SKM-1 (cell line): ENCODE results near the gene MUC7.
"Not testable (repeated sequence)": the region's sequence is repeated elsewhere in the genome, so short reads cannot be mapped to it uniquely, and the experiment has no call there.

Source experiments
- DNase-seq: peaks from one replicate; lab custom pipeline; 2025; ENCODE audit not compliant: unreplicated experiment; lab: John Stamatoyannopoulos, UW

The MUC7 gene

DNA sequence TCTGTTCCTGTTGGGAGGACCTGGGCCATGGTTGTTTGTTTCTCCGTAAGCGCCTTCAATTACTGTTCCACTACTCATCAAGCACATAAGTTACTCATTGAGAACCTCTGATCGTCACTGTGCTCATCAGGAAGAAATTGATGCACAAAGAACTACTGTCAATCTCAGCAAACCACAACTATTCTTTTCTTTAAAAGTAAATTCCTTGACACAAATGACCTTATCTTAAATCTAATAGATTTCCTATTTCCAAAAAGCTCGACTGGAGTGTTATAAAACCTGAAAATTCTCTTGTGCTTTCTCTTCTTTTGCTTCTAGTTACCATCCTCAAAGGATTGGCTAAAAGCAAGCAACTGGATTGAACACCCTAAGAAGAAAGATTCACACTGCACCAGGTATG lies at the start of gene MUC7:
Gene MUC7 (plus strand): TSS at position 301 of the 400 bp plus-strand sequence. CDS start 1,825 bp downstream, outside the sequence.
- DNase-seq: no peak

DNA sequence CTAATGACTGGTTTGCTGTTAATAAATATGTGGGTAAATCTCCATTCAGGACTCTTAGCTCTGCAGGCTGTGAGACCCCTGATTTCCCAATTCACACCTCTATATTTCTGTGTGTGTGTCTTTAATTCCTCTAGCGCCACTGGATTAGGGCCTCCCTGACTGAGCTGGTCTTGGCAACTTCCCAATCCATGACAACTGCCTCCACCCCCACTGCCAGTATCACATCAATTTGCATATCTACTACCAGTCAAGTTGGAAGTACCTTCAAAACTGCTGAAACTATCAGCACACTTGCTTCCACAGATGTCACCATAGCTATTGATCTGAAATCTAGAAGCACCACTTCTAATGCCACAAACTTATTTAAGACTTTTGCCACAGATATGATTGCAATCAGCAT lies 46.7 kb upstream of the MUC7 start:
- no peak for DNase-seq

DNA sequence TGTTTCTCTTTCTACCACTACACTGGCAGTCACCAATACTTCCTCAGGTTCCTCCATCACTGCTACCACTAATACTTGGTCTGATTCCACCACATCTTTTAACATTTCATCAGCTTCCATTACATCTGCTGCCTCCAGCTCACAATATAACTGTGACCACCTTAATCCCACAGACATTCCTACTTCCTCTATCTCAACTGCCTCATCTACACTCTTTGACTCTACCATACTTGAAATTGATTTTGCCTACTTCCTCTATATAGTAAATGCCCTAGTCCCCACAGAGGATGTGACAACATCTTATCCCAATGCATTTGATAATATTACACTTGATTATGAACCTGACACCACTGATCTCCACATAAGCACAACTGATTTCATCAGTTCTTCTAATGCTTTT lies 45.2 kb upstream of the MUC7 start:
- DNase-seq: no peak

DNA sequence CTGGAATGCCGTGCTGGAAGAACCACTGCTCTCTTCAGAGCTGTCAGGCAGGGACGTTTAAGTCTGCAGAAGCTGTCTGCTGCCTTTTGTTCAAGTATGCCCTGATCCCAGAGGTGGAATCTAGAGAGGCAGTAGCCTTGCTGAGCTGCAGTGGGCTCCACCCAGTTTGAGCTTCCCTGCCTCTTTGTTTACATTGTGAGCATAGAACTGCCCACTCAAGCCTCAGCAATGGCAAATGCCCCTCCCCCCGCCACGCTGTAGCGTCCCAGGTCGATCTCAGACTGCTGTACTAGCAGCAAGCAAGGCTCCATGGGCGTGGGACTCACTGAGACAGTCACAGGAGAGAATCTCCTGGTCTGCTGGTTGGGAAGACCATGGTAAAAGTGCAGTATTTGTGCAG lies 34.8 kb upstream of the MUC7 start:
- DNase-seq: no peak

DNA sequence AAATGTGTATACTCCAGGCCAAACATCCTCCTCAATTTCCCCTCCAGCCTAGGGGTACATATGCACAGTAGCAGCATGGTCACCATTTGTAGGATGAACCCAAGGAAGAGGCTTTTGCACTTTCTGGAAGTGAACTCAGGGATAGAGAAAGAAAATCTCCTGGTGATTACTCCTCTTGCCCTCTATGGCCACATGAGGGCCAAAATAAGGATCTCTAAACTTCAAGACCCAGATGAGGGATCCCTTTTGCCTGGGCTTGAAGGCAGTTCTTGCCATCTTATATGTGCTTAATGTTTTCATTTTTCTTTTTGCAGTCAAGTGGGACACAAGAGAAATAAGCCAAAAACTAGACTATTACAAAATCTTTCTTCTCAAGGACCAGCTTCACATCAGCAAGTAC lies 29.5 kb upstream of the MUC7 start:
- DNase-seq: no peak

DNA sequence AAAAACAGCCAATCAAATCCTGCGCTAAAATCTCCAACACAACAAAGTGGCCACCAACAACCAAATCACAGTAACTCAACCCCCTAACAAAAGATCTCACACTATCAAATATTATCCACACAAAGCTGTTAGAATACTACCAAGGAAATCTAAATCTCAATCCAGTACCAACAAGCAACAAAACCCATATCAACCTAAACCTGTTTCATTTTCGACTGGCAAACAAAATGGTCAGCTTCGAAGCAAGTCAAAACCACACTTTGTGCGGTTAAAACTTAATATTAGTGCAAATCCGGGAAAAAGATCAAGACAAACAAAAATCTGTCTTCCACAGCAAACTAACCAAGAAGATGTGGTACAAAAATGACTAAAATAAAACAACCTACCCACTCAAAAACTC lies 28.7 kb upstream of the MUC7 start:
- DNase-seq: no peak

DNA sequence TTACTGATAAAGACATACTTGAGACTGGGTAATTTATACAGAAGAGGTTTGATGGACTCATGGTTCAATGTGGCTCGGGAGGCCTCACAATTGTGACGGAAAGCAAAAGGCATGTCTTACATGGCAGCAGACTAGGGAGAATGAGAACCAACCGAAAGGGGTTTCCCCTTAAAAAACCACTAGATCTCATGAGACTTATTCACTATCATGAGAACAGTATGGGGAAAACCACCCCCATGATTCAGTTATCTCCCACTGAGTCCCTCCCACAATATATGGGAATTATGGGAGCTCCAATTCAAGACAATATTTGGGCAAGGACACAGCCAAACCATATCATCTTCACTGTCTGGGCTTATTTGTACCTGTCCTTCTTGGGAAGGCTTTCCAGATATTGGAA lies 22.8 kb upstream of the MUC7 start:
- DNase-seq: no peak

DNA sequence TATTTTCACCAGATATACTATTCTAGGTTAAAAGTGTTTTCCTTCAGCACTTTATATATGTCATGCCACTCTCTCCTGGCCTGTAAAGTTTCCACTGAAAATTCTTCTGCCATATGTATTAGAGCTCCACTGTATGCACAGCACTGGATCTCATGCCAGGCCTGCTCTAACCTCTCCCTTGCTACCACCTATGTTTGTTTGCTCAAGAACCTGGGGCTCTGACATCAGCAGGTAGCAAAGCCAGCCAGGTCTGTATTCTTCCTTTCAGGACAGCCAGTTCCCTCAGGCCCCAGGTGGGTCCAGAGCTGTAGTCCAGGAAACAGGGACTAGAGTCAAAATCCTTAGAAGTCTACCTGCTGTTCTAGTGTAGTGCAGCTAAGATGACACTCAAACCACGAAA lies 19.1 kb upstream of the MUC7 start:
- no peak for DNase-seq

DNA sequence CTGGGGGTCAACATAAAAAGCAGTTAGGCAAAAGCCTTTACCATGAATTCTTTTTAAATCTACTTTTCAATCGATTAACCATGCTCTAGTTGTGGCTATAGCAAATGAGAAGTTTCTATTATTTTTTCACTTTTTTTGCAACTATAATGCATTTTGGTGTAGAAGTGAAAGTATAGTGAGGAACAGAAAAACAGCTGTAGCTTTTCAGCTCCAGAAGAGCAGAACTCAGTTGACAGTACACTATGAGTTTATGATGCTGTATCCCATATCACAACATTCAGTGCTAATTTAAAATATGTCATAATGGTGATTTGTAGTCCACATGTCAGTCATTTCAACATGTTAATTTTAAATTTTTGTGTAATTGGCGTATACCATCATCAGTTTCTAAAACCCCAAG lies 8.7 kb upstream of the MUC7 start:
- DNase-seq: no peak

DNA sequence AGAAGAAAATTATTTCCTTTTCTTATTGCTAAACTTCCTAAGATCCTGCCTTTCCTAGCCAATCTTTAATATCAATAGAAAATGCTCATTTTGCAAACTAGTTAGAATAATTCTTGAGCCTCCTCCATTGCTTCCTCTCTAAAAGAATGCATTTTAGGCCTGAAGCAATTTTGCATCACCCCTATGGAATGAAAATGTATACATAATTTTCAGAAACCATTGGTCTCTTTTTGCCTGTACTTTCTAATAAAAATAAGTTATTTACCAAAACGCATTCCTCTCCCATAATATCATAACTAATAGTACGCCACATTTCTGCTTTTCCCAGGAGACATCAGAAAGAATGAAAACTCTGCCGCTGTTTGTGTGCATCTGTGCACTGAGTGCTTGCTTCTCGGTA lies 1.7 kb downstream of the MUC7 start:
- DNase-seq: no peak

DNA sequence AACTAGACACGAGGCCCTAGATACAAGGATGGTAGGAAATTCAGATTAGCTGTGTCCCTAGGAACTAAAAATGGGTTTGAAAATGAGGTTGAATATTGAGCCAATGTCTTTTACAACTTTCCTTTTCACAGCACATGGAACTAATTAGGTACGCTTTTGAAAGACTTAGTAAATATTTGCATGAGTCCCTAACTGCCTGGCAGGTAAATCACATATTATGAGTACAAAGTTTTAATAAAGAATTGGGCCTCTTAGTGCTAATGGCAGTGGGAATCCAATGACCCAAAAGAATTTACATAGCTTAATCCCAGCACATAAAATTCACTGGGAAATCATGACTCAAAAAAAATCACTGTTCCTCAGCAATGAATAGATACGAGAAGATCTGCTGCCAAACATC lies 16.8 kb downstream of the MUC7 start:
- DNase-seq: no peak

DNA sequence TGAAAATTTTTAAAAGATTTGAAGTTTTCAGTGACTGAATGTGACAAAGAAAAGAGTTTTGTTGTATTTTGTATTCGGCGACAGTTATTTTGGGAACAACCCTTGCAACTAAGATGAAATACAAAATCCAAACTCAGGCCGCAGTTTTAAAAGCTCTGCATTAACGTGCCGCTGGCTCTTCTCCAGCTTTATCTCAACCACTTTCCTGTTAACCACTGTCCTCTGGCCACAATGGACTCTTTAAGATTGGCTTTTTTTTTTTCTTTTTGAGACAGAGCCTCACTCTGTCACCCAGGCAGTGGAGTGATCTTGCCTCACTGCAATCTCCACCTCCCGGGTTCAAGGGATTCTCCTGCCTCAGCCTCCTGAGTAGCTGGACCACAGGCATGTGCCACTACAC lies 24.2 kb downstream of the MUC7 start:
- DNase-seq: no peak

DNA sequence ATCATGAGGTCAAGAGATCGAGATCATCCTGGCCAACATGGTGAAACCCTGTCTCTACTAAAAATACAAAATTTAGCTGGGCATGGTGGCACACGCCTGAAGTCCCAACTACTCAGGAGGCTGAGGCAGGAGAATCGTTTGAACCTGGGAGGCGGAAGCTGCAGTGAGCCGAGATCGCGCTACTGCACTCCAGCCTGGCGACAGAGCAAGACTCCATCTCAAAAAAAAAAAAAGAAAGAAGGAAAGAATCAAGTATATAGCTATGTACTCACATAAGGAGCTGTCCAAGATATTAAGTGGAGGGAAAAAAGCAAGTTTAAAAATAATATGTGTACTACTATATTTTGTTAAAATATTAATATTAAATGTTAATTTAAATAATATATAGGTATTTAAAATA lies 29.8 kb downstream of the MUC7 start:
- DNase-seq: not testable (repeated sequence)

DNA sequence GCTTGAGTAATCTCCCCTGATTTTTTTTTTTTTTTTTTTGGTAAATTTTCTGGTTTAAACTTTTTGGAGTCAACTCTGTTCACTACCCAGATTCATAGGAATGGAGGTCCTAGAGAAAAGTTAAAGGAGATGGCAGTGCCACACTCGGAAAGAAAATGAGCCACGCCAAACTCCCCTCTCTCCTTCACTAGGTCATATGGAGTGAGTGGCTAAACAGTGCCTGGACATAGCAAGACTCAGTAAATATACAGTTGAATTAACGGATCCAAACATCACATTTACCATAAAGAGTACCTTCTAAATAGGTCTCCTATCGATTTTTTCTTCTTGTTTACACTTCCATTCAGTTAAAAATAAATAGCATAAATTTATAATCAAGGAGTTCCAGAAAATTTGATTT lies 32.7 kb downstream of the MUC7 start:
- DNase-seq: no peak

DNA sequence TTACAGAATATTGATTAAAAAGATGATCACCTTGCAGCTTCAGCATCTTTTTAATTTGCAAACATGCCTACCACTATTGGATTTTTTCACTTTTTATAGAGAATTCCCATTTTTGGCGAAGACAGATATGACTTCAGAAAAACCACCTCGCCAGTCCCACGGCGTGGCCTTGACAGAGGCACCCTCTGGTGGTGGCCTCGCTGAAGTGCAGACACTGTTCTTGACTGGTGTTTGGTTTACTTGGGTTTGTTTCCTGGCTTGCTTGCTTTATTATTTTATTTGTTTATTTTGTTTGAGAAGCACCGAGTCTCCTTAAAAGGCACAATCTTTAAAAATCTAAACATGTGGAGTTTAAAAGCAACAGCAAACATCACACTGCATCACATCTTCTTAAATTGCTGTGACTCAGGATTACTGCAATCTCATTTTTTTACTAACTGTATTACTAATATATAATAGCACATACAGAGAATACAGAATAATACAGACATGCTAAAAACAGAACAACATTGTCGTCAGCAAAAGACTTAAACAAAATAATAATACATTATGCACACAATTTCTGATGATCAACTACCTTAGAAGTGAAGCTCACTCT lies 33.3 kb downstream of the MUC7 start:
- no peak for DNase-seq

DNA sequence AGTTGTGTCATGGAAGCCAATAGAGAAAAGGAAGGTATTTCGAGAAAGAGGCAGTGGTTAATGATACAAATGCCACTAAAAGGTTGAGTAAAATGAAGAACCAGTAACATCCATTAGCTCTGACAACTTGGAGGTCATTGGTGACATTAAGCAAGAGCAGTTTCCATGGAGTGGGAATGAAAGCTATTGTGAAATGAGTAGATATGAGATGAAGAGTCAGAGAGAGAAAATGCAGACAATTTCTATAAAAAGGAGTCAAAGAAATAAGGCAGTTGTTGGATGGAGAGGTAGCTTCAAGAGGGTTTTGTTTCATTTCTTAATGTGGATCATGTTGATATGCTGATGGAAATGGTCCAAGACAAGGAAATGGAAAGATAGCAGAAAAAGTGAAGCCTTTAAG lies 36.8 kb downstream of the MUC7 start:
- no peak for DNase-seq

DNA sequence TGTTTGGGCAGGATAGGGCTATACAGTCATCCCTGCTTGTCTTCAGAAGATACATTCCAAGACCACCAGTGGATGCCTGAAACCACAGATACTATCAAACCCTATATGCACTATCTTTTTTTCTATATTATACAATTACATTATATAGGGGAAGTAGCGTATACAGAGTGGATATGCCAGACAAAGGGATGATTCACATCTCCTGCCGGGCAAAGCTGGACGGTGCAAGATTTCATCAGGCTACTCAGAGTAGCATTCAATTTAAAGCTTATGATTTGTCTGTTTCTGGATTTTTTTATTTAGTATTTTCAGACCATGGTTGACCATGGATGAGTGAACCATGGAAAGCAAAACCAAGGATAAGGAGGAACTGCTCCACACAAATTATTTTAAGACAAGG lies 39.4 kb downstream of the MUC7 start:
- DNase-seq: no peak

DNA sequence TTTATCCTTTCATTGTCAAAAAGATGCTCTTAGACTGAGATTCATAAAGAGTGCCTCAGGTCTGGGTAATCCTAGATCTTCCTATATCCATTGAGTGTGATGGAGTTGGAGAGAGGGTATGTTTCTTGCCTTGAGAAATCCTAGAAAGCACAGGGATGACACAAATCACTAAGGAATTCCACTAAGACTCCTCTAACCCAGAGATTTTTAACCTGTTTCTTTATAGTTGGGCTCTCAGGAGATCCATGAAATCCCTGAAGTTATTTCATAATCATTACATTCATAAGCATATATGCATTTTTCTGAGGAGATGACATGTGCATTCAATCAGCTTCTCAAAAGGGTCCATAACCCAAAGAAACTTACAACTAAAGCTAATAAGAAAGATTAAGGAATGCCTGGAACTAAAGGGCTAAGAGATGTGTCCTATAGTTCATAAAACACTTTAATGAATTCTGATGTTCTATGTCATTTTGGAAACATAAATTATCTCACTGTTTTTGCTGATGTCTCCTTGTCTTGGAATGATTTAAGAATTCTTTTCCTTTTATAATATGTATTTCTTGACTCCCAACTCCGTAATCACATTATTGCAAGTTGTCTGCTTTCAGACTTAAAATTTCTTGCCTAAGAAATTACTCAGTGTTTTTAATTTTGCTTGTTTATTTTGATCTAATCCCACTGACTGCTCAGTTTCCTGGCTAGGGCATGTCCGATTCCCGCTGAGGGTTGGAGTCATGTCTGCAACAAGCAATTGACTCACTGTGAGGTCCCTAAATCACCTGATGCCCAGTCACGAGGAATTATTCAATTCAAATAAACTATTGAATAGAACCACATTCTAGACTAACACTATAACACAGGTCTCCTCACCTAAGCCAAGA lies 43.6 kb downstream of the MUC7 start:
- no peak for DNase-seq

DNA sequence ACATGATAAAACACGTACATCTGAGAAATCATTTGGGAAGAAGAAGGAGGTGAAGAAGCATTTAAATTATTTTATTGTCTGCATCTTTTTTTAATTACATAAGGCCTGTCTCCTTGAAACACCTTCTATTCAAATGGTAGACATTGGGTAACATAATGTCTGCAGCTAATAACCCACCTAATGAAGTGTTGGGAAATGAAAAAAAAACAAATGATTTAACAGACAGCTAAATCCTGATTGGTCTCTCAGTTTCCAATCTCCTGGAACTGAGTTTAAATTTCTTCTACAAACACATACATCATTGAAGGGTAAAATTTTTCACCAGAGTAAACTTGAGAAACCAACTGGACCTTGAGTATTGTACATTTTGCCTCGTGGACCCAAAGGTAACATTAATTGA lies 46.3 kb downstream of the MUC7 start, which contains the start of gene AMTN:
Gene AMTN (plus strand): TSS at position 301 of the 400 bp plus-strand sequence. CDS start 209 bp downstream, outside the sequence.
- DNase-seq: no peak

DNA sequence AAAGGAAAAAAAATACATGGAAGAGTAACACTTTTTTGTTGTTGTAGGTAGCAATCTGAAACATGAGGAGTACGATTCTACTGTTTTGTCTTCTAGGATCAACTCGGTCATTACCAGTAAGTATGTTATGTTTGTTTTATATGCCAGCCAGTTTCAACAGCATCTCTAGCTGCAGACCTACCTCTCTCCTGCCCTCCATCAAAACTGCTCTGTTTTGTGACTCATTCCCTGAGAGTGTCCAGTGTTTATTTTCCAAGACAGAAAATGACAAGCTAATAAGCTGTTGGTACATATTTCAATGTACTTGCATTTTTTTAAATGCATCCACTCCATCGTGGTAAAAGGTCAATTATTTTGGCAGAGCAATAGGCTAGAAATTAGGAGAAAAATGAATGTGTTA lies 46.7 kb downstream of the MUC7 start:
- DNase-seq: no peak

DNA sequence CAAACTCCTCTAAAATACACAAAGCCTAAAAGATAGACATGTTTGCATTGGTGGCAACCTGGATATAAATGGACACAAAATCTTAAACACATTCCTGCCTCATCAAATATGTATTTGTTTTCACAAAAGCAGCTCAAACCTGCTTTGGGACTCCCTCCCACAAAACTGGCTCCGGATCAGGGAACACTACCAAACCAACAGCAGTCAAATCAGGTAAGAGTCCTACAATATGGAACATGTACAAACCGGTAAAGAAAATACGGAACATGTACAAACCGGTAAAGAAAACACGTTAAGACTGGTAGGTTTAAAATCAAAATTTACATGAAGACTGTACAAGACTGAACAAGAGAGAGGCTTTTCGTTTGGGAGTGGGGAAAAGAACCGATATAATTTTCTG lies 50.6 kb downstream of the MUC7 start:
- DNase-seq: no peak

DNA sequence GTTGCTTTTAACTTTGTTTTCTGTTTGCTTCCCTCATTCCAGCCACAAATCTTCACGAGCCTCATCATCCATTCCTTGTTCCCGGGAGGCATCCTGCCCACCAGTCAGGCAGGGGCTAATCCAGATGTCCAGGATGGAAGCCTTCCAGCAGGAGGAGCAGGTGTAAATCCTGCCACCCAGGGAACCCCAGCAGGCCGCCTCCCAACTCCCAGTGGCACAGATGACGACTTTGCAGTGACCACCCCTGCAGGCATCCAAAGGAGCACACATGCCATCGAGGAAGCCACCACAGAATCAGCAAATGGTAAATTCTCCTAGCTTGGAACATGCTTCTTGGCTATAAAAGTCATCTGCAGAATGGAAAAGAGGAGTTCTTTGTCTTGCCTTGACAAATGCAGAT lies 59.0 kb downstream of the MUC7 start:
- no peak for DNase-seq

DNA sequence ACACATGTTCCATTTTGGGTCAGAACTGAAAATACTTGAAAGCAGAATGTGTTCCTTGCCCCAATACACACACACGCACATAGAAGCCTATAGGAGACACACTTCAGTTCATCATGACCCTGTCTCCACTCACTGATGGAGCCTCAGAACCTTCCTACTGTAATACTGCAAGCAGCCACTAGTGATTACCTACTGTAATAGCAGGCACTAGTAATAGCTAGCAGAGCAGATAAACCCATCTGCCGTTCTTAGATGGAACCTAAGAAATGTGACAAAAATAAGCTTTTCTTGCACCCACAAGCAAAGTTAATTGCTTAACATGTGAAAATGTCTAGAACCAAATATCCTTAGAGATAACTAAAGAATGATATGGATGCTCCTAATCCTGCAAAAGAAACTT lies 60.0 kb downstream of the MUC7 start:
- DNase-seq: no peak
